Cardiac fibroblast (primary cell): ENCODE measurements around the gene MS4A18.

ENCODE experiments used
- DNase-seq, 2 donors: peaks; one replicate each; pipeline versions ENCODE4 v3.0.0 to v3.0.0-alpha.2; 2010; ENCODE audit warnings: low read depth in 2 of 2
- H3K4me3 ChIP-seq, 2 donors: replicated peaks in 1 of 2; 1 replicate in 1 of 2; 2 replicates in 1 of 2; pipeline ENCODE4 v1.5.1; 2011; ENCODE audit warnings: low read depth in 2 of 2, low read length in 2 of 2, mild to moderate bottlenecking in 2 of 2, moderate library complexity in 1 of 2
- CTCF ChIP-seq: IDR thresholded peaks from one replicate; pipeline ENCODE4 v1.5.1; 2011; ENCODE audit warnings: low read depth, mild to moderate bottlenecking, low read length, inconsistent platforms

MS4A18 gene

GRCh38 chr11:60774726-60775125 lies 50.2 kb downstream of the MS4A18 start:
- no peak for DNase-seq
- no peak overlapping the region for H3K4me3 ChIP-seq
- no peak for TF ChIP-seq CTCF

DNA sequence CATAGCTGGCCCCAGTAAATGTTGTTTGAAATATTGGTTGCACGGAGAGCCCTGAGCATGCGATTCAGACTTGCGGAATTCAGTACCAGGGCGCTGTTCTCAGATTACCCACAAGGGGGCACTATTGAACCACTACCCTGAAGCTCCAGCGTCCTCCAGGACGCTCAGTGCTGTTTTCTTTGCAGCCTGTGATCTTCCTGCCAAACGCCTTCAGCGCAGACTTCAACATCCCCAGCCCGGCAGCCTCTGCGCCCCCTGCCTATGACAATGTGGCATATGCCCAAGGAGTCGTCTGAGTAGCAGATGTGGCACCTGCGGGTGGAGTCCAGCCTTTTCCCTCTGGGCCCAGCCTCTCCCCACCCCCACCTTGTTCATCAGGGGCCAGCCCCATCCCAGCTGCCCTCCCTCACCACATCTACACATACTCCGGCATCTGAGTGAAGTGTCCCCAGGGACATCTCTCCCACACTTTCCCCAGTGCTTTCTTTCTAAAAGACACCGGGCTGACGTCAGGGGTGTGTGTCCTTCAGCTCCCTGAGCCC lies 51.0 kb downstream of the MS4A18 start:
- H3K4me3 ChIP-seq, result no peak overlapping the region
- peak; percentile 95 for TF ChIP-seq CTCF
- peak; percentile 95 to 96 for DNase-seq

GRCh38 chr11:60776167-60776566 lies 51.6 kb downstream of the MS4A18 start:
- TF ChIP-seq CTCF, result no peak
- no peak overlapping the region for H3K4me3 ChIP-seq
- no peak for DNase-seq

DNA sequence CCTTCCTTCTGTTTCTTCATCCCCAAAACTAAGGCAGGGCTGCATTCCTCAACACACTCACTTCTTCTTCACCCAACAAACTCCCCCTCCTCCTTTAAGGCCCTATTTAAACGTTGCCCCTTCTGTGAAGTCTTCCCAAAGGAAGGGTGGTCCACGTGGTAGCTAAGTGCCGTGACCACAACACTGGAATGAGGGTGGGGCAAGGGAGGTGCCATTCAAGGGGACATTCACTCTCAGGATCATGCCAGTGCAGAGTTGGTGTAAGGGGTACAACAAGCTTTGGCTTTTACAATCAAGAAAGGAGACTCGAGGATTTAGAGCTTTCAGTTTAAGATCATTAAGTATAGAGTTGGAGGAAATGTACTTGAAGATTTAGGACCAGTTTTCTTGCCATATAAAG lies 52.6 kb downstream of the MS4A18 start:
- no peak for DNase-seq
- TF ChIP-seq CTCF, result no peak
- no peak overlapping the region for H3K4me3 ChIP-seq

- peak; percentile 84 to 96 for DNase-seq
- no peak overlapping the region for H3K4me3 ChIP-seq
- no peak for TF ChIP-seq CTCF
These were observed 53.1 kb downstream of the MS4A18 start for GRCh38 chr11:60777572-60777971.

DNA sequence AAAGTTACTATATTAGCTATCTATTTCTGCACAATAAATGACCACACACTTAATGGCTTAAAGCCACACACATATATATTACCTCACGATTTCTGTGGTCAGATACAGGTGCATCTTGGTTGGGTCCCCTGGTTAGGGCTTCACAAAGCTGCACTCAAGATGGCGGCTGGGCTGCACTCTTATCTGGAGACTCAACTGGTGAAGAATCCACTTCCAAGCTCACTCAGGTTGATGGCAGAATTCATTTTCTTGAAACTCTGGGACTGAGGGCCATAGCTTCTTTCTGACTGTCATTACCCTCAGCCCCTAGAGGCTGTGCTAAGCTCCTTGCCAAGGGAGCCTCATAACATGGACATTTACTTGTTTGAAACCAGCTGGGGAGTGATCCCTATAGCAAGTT lies 55.5 kb downstream of the MS4A18 start:
- TF ChIP-seq CTCF, result no peak
- DNase-seq, result no peak
- no peak overlapping the region for H3K4me3 ChIP-seq

DNA sequence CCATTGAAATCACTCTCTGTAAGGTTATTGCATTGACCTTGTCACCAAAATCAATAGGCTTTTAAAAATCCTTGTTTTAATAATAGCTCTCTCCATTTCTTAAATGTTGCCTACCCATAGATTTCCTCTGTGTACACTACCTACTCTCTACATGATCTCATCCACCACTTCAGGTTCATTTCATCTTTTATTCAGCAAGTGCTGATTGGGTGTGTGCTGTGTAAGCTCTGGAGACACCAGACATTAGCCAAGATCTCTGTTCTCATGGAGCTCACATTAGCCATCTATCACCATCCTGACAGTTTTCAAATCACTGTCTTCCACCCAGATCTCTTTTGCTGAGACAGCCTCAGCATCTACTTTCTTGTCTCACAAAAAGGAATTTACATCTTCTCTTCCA lies 56.3 kb downstream of the MS4A18 start:
- H3K4me3 ChIP-seq, result no peak overlapping the region
- DNase-seq, result no peak

More for the DNA sequence above, 56.3 kb downstream of the MS4A18 start:
- TF ChIP-seq CTCF, result no peak
